Stimulated activated CD8-positive, alpha-beta memory T cell treated with anti-CD3 and anti-CD28 coated beads, Interleukin-7, amount 100 ng/mL, for 1 hour (primary cell): Measurements from ENCODE around the gene TMC5.
"Not testable (repeated sequence)": the region's sequence is repeated elsewhere in the genome, so short reads cannot be mapped to it uniquely, and the experiment has no call there.

ENCODE experiments used
- DNase-seq, 2 donors: peaks; one replicate each; pipeline ENCODE4 v3.0.0-alpha.2; 2020; ENCODE audit warnings: low read depth in 2 of 2

TMC5 gene, protein sequence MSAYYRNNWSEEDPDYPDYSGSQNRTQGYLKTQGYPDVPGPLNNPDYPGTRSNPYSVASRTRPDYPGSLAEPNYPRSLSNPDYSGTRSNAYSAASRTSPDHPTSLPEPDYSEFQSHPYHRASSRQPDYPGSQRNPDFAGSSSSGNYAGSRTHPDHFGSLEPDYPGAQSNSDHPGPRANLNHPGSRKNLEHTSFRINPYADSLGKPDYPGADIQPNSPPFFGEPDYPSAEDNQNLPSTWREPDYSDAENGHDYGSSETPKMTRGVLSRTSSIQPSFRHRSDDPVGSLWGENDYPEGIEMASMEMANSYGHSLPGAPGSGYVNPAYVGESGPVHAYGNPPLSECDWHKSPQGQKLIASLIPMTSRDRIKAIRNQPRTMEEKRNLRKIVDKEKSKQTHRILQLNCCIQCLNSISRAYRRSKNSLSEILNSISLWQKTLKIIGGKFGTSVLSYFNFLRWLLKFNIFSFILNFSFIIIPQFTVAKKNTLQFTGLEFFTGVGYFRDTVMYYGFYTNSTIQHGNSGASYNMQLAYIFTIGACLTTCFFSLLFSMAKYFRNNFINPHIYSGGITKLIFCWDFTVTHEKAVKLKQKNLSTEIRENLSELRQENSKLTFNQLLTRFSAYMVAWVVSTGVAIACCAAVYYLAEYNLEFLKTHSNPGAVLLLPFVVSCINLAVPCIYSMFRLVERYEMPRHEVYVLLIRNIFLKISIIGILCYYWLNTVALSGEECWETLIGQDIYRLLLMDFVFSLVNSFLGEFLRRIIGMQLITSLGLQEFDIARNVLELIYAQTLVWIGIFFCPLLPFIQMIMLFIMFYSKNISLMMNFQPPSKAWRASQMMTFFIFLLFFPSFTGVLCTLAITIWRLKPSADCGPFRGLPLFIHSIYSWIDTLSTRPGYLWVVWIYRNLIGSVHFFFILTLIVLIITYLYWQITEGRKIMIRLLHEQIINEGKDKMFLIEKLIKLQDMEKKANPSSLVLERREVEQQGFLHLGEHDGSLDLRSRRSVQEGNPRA

DNA sequence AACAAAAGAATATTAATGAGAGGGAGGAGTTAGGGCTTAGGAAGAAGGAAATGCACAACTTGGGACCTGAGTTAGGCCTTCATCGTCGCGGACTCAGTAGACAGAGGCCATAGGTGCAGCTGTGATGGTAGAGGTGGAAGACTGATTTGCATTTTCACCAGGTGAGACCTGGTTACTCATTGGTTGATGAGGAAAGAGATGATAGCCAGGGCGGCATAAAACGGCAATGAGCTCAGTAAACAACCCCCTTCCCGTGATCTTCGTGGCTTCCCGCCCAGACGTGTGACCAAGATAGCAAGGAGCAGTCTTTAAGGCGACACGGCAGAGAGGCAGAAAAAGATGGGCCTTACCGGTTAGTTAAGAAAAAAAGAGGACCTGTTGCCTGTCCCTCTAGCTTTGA lies at the start of gene TMC5:
TMC5 (plus strand) TSS at position 244 of the 400 bp plus-strand sequence. CDS start 22,156 bp downstream, outside the sequence.
- no peak for DNase-seq

DNA sequence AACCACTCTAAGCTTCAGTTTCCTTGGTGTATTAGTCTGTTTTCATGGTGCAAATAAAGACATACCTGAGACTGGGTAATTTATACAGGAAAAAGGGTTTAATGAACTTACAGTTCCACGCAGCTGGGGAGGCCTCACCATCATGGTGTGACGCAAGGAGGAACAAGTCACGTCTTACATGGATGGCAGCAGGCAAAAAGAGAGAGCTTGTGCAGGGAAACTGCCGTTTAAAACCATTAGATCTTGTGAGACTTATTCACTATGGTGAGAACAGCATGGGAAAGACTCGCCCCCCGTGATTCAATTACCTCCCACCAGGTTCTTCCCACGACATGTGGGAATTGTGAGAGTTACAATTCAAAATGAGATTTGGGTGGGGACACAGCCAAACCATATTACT lies 45.1 kb upstream of the TMC5 start:
- not testable (repeated sequence) for DNase-seq

DNA sequence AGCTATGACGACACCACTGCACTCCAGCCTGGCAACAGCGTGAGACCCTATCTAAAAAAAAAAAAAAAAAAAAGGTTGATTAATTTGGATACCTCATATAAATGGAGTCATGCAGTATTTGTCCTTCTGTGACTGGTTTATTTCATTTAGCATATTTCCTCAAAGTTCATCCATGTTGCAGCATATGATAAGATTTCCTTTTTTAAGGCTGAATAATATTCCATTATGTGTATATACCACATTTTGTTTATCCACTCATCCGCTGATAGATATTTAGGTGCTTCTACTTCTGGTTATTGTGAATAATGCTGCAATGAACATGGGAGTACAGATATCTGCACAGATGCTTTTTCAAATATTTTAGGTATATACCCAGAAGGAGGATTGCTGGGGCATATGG lies 43.3 kb upstream of the TMC5 start:
- DNase-seq, result no peak

DNA sequence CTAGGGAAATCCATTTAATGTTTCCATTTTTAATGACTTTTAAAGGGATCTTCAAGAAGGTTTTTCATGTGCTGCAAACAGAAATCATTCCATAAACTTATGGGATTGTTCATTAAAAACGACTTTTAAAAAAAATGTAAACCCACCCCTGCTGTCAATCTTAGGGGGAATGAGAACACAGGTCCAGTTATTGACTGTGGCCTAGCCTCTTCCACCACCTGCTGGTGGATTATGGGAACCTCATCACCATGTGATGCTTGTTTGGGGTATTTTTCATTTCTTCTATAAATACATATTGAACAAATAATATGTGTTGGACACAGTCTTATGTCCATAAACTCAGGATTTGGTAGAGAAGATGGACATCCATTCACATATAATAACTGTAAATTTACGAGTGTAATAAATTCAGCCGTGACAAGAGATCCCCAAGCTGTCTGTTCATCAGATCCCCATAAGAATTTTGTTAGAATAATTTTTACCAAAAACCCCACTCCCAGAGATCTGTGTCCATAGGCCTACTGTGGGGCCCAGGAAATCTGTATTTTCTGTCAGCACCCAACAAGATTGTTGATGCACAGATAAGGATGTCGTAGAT lies 42.0 kb upstream of the TMC5 start:
- no peak for DNase-seq

DNA sequence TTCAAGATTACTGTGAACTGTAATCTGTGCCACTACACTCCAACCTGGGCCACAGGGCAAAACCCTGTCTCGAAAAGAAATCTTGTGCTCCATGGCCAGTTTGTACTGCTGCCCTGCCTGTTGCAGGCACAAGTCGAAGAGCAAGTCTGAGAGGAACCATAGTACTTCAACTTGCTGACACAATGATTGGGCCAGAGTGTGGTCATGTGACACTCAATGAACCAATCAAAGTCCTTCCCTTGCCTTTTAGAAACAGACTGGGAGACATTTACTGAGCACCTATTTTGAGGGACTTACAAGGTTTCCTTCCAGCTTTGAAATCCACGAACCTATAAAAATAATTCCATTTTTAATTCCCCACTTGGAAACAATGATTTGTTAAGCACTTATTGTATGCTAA lies 39.8 kb upstream of the TMC5 start:
- DNase-seq, result no peak

DNA sequence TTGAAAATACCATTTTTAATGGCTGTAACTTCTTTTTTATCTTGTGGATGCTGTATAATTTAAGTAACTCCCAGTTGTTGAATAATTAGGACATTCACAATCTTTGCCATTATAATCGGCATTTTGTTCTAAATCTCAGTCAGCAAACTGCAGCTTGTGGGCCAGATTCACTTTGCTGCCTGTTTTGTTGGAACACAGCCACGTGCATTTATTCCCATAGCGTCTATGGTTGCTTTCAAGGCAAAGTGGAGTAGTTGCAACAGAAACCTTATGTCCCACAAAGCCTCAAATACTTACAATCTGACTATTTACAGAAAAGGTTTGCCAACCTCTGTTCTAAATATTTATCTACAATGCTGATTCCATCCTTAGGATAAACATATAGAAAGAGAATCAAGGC lies 39.2 kb upstream of the TMC5 start:
- DNase-seq, result no peak

DNA sequence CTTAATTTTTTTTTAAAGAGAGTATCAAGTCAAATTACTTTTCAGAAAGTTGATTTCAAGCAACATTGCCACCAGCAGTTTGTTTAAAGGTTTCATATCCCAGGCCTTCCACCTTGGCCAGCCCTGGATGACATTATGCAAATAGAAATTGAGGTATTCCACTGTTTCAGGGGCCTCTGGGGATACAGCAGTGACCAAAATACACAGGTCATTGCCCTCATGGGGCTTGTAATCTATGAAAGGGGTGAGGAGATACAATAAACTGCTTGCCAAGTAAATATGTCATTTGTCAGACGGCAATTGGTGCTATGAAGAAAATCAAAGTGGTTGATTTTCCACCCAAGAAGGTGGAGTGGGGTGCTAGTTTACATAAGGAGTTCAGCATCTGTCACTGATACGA lies 37.8 kb upstream of the TMC5 start:
- DNase-seq, result no peak

DNA sequence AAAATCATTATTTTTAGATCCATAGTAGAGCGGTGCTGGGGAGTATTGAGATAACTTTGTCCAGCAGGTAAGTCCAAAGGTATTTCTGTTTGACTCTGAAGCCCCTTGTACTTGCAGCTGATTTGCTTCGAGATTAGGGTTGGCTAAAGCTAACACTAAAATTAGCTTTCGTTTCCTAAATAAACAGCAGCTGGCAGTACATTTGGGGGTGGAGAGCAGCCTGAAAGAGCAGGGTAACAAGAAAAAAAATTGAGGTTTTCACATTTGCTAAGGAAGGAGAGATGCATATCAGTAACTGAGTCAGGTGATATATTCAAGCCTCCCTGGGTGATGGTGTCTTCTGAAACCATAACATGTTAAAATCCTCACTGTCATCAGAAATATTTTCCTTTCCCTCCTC lies 37.4 kb upstream of the TMC5 start:
- DNase-seq, result no peak

DNA sequence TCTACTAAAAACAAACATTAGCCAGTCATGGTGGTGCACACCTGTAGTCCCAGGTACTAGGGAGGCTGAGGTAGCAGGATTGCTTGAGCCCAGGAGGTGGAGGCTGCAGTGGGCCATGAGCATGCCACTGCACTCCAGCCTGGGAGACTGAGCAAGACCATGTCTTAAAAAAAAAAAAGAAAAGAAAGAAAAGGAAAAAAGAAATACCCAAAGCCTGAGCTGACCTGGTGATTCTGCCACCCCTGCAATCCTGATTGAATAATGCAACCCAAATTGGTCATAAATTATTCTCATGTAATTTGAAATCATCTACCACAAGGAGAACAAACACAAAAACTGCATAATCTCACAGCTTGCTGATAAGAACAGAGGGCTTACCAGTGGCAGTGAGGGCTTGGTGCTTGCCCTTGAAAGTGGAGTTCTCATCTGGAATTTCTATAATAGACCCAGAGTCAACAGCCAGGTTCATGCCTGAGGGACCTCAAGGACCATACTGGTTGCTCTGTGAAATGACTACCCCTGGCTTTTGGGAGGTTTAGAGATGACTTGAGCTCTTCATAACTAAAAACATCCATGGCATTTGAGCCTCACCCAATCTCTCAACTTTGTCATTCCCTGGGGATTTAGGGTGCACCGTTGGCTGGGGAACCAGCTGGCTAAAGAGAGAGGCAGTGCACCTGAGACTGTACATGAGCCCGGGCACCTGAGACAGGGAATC lies 35.4 kb upstream of the TMC5 start:
- DNase-seq, result no peak

DNA sequence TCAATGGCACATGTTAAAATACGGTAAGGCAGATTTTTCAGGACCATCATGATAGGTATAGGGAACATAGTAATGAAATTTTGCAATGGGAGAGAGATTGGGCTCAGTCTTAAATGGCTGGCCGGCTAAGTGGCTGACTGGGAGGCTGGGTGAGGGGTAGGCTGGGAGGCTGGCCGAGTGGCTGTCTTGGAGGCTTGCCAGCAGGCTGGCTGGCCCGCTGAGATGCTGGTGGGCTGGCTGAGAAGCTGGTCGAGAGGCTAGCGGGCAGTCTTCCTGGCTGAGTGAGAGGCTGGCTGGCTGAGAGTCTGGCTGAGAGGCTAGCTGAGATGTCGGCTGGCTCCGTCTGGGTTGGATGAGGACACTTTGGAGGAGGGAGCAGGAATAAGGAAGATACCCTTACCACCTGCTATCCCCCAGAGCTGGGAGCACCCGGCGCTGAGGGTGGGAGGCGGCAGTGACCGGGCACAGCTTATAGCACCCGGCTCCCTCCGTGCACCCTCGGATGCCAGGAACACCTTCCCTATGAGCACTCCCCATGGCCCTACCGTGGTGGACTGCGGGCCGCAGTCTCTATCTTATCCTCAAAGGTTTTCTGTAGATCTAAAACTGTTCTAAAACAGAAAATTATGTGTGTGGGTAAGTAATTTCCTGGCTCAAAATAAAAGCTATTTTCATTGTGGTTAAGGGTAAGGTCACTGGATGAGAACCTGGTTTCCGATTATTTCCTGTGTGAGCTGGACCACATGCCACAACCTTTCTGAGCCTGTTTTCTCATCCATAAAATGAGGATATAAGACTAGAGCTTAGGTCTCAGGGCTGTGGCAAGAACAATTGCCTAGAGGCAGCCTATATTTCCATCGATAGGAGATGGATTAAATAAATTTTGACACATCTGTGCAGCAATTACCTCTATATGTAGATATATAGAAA lies 34.5 kb upstream of the TMC5 start:
- no peak for DNase-seq

DNA sequence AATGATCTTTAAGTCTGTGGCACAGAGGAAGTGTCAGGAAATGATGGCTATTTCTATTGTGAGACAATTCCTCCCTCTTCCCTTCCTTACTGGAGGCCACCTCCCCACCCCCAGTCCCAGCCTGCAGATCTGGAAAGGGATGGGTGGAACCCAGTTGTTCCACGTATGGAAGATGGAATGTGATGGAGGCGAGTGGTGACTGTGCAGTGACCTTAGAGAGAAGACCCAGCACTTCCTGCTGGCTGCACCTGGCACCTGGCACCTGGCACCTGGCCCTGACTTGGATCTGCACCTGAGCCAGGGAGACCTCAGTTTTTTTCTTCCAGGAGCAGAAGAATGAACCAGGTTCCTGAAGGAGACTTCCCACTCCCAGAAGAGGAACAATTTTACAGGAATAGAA lies 33.0 kb upstream of the TMC5 start:
- DNase-seq, result no peak

DNA sequence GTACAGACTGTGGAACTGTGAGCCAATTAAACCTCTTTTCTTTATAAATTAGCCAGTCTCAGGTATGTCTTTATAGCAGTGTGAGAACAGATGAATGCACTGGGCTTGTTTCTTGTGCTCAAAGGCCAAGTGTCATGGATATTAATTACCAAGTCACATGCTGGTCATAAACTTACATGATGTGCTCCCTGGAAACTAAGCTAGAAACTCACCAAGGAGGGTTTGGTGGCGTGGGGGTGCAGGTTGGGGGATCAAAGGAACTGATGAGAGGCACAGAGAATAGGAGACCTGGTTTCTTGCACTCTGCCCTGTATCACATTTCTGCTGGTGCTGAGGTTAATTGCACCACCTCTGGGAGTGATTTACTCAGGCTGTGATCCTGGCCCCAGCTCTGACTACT lies 31.2 kb upstream of the TMC5 start:
- DNase-seq, result no peak

DNA sequence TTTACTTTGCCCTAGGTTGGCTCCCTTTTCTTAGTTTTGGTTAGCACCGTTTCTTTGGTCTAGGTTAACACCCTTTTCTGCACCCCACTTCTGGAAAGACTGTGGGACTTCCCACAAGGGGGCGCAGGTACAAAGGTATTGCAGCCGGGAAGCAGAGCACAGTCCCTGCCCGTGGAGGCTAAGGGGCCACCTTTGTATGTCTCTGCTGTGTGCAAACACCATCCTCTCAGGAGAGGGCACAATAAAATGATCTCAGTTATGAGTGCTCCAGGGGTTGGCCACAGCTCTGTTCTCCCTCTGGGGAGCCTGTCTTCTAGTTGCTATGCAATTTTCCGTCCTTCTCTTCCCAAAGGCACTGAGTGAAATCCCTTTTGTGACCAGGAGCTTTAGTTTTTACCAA lies 28.4 kb upstream of the TMC5 start:
- DNase-seq, result peak in 1 of 2 donors; percentile 8

DNA sequence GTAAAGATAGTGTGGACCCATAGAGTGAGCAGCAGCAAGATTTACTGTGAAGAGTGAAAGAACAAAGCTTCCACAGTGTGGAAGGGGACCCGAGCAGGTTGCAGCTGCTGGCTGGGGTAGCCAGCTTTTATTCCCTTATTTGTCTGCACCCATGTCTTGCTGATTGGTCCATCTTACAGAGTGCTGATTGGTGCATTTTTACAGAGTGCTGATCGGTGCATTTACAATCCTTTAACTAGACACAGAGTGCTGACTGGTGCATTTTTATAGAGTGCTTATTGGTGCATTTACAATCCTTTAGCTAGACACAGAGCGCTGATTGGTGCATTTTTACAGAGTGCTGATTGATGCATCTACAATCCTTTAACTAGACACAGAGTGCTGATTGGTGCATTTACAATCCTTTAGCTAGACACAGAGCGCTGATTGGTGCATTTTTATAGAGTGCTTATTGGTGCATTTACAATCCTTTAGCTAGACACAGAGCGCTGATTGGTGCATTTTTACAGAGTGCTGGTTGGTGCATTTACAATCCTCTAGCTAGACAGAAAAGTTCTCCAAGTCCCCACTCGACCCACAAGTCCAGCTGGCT lies 26.4 kb upstream of the TMC5 start:
- DNase-seq, result not testable (repeated sequence)

DNA sequence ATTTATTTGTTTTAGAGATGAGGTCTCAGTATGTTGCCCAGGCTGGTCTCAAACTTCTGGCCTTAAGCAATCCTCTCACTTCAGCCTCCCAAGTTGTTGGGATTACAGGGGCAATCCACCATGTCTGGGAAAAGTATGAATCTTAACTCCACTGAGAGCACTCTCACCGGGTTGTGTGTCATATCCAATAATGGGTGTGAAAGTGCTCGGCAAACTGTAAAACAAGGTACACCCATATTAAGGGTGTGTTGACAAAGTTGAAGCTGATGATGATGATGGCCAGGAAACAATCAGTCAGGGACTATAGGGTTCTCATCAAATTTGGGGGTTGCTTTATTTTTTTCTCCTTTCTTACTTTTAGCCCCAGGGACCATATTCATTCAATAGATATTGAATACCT lies 25.3 kb upstream of the TMC5 start:
- no peak for DNase-seq

DNA sequence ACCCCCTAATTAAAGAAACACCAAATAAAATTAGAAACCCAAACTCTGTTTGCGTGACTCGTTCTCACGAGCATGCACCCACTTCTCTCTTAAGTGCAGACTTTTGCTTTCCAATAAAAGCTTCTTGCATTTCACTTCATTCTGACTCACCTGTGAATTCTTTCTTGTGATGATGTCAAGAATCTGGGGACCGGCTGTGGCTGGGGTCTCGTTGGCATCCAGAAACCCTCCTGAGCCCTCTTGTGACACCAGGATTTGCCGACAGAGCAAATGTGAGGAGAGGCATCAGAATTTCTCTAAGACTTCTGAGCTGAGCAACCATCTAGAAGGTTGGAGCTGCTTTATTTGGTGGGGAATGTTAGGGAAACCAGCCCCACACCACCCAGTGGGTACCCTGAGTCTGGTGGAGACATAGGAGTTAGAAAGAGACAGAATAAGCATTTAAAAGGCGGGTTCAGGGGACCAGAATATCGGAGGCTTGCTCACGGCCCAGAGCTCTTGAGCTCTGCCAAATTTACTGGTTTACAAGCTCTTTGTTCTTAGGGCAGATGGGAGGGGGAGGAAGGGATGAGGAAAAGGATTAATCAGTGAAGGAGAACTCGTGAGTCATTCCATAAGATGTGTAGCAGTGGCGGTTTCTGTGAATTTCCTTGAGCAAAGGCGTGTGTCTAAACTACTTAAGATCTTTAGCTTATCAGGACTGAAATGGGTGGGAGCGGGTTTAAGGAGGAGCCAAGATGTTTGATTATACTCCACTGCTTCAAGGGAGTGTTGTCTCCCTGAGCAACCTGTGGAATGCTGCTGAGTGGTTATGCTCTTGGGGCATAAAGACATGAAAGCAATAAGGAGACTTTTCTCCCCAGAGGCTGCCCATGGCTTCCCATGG lies 24.2 kb upstream of the TMC5 start:
- DNase-seq, result no peak

DNA sequence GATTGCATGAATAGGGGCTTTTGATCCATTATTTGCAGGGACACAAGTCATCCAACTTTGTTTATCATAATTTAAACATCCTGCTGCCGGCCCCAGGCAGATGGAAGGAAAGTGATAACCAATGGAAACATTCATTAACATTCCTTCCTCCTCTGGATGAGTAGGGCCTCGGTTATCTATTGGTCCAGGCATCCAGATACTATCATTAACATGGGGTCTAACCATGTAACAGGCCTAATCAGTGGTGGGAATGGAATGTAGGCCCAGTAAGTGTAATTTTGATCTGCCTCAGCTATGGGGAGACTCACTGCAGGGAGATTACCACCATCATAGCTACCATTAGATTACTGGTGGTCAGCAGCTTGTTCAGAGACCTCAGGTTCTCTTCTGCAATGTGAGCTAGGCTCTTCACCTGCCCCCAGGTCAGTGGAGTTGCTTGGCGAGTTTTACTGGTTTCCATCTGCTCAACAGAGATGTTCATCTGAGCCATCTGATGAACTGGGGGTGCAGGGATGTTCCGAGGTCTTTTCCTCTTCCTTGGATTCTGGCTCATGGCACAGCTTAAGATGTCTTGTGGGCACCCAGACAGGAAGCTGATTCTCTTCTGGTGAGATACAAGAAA lies 21.9 kb upstream of the TMC5 start:
- DNase-seq, result not testable (repeated sequence)

DNA sequence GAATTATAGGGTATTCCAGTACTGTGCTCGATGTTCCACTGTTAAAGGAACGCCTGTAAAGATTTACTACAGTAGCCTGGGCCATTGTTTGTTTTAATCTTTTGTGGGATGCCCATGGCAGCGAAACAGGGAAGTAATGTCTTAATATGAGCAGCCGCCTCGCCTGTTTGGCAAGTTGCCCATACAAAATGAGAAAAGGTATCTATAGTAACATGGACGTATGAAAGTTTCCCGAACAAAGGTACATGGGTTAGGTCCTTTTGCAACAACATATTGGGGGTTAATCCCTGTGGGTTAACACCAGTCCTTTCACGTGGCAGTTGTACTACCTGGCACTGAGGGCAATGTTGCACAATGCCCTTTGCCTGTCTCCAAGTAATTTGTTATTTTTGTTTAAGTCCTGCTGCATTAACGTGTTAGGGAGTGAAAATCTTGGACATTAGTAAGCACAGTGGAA lies 21.1 kb upstream of the TMC5 start:
- no peak for DNase-seq

DNA sequence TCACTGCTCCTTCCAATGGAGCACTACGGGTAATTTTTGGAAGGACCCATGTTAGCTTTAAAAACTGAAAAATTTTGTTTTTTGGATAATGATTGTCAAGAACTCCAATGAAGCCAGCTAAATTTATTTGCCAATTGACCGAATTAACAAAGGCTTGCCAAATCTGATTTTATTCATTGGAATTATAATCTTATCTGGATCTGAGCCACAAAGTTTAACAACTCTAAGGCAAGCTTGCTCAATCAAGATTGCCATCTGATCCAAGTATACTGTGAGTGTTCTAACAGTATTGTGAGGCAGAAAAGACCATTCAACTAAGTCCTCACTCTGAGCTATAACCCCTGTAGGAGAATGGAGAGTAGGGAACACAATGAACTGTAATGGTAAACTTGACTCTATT lies 20.3 kb upstream of the TMC5 start:
- DNase-seq, result not testable (repeated sequence)
